MM.1S (cell line): ENCODE results near the gene MAP4K3.

Experiments used
- CTCF ChIP-seq: fragments of 300-600 bp; sonication (generic); IDR thresholded peaks from 2 replicates; pipeline ENCODE4 v1.5.1; 2016; ENCODE audit warnings: antibody characterized with exemption, low read length, mixed read lengths
- EZH2 ChIP-seq: fragments of 300-600 bp; sonication (generic); optimal IDR thresholded peaks from 2 replicates; pipeline ENCODE3; 2017; ENCODE audit warnings: low read depth, mild to moderate bottlenecking, antibody characterized with exemption, low read length, mixed read lengths
- EZH2phosphoT487 ChIP-seq: fragments of 300-600 bp; sonication (generic); IDR thresholded peaks from 2 replicates; pipeline ENCODE4 v1.6.1; 2018; ENCODE audit warnings: antibody characterized with exemption, low read length

GRCh38 chr2:39313575-39313974 is 123.5 kb downstream of the MAP4K3 start:
- TF ChIP-seq CTCF = no peak
- no peak for TF ChIP-seq EZH2phosphoT487
- TF ChIP-seq EZH2 = no peak
